Uterus (tissue), 2 donors: ENCODE measurements around the gene MGAT4A.

Source experiments
- POLR2A ChIP-seq, 2 donors: fragments of 450-650 bp; IDR thresholded peaks; one replicate each; pipeline ENCODE4 v1.6.1; 2016; ENCODE audit warnings: antibody characterized with exemption in 2 of 2, mild to moderate bottlenecking in 1 of 2, moderate library complexity in 1 of 2
- TF ChIP-seq, protein P1 (sequence below), 4 experiments: fragments of 200-600 bp in 2 of 4; fragments of 450-650 bp in 2 of 4; sonication (generic) in 2 of 4; IDR thresholded peaks; one replicate each; pipeline ENCODE4 v1.5.1; 2016 to 2019; ENCODE audit warnings: antibody characterized with exemption in 4 of 4, mild to moderate bottlenecking in 2 of 4, moderate library complexity in 1 of 4

DNA sequence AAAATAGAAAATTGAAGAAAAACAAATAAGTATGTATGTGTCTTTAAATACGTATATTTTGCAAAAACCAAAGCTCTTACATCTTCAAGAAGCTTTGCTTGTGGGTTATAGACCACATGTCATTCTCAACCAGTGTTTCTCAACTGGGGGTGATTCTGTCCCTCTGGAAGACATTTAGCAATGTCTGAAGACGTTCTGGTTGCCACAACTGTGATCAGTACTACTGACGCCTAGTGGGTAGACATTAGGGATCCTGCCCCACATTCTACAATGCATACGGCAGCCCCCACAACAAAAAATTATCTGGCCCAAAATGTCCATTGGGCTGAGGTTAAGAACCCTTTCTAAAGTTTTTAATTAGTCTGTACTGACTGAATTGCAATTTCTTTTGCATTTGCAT, 74.1 kb downstream of the MGAT4A start:
- no peak for TF ChIP-seq POLR2A (IDR thresholded peaks at IDR 0.05)
- TF ChIP-seq, protein P1, sequence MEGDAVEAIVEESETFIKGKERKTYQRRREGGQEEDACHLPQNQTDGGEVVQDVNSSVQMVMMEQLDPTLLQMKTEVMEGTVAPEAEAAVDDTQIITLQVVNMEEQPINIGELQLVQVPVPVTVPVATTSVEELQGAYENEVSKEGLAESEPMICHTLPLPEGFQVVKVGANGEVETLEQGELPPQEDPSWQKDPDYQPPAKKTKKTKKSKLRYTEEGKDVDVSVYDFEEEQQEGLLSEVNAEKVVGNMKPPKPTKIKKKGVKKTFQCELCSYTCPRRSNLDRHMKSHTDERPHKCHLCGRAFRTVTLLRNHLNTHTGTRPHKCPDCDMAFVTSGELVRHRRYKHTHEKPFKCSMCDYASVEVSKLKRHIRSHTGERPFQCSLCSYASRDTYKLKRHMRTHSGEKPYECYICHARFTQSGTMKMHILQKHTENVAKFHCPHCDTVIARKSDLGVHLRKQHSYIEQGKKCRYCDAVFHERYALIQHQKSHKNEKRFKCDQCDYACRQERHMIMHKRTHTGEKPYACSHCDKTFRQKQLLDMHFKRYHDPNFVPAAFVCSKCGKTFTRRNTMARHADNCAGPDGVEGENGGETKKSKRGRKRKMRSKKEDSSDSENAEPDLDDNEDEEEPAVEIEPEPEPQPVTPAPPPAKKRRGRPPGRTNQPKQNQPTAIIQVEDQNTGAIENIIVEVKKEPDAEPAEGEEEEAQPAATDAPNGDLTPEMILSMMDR (IDR thresholded peaks at IDR 0.05) = no peak
